ENCODE results near the gene AOAH.

DNA sequence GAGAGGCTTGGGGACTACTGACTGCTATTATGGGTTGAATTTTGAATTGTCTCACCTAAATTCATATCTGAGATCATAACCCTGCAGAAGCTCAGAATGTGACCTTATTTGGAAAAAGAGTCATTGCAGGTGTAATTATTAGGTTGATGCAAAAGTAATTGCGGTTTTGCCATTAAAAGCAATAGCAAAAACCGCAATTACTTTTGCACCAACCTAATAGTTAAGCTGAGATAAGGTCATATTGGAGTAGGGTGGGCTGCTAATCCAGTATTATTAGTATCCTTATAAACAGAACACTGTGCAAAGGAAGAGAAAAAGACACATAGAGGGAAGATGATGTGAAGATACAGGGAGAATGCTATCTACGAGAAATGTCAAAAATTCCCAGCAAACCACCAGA, 82.3 kb downstream of the AOAH start:
- TF ChIP-seq CTCF (conservative IDR thresholded peaks at IDR 0.05; ENCODE audit: low read depth, low read length) (no peak), EZH2 (IDR thresholded peaks at IDR 0.05; ENCODE audit: borderline replicate concordance, low read depth, low read length, poor library complexity, severe bottlenecking) (no peak)
